ENCODE results near the gene TMEM266.

The TMEM266 gene

DNA sequence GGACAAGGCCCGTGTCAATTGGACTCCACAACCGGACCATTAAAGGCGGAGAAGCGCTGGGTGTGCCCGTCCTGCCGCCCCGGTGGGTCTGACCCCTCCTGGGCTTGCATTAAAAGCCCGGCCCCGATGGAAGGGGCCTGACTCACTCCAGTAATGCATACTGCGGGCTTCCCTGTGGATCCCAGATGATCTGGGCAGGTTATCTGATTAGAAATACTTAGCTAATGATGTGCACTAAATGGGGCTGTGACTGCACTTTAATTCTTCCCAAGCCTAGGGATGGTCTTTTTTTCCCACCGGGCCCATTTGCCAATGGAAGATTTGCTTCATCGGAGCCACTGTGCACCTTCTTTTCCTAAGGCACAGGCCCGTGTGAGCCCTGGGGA is 124.9 kb downstream of the TMEM266 start:
- DNase-seq (ENCODE audit: low read depth in 3 of 3) = no peak

DNA sequence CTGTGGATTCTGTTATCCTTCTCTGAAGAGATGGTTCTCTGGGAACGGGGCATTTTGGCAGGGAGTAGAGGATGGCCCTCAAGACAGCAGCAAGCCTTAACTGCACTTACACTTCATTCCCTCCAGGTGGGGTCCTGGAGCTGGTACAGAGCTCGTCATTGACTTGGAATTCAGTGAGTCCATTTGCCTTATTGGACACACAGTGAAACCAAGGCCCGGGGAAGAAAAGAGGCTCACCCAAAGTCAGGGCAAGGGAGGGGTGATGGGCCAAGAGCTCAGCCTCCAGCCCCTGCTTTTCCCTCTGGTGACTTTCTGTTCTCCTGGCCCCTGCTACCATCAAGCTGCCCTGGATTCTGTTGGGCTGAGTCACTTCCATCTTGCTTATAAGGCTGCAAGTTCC is 125.9 kb downstream of the TMEM266 start:
- no peak for DNase-seq (ENCODE audit: low read depth in 3 of 3)

- no peak for DNase-seq (ENCODE audit: low read depth in 3 of 3)
Measured at GRCh38 chr15:76187163-76187562, 127.4 kb downstream of the TMEM266 start.

DNA sequence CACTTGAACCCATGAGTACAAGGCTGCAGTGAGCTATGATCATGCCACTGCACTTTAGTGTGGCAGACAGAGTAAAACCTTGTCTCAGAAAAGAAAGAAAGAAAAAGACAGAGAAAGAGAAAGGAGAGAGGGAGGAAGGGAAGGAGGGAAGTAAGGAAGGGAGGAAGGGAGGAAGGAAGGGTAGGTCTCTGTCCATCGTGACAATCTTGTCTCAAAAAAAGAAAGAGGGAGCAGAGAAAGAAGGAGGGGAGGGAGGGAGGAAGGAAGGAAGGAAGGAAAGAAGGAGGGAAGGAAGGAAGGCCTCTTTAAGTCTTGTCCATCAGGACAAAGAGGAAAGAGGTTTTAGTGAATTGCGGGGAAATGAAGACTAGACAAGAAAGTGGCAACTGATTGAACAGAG is 129.3 kb downstream of the TMEM266 start:
- DNase-seq (ENCODE audit: low read depth in 3 of 3) = no peak

GRCh38 chr15:76190070-76190564 is 130.3 kb downstream of the TMEM266 start:
- DNase-seq (ENCODE audit: low read depth in 3 of 3) = no peak

GRCh38 chr15:76190751-76191538 is 131.2 kb downstream of the TMEM266 start:
- DNase-seq (ENCODE audit: low read depth in 3 of 3) = peak; percentile 40 to 50 (median 49)

- DNase-seq (ENCODE audit: low read depth in 3 of 3) = no peak
Measured at GRCh38 chr15:76191539-76192244, 131.9 kb downstream of the TMEM266 start.

- DNase-seq (ENCODE audit: low read depth in 3 of 3) = no peak
Measured at GRCh38 chr15:76192715-76193114, 132.9 kb downstream of the TMEM266 start.

DNA sequence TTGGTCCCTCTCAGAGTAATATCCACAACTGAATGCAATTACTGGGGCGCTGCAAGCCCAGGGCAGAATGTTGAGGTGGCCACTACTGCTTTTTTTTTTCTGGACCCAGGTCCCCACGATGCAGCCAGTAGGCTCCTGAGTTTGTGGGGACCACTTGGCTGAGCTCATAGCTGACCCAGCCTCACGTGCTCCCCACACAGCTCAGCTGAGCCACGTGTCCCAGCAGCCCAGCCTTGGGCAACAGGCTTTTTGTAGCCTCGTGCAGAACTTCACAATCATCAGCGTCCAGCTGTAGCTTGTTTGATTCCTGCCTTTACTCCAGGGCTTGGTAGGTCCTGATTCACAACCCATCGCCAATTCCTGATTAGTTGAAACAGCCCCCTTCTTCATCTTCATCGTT is 134.1 kb downstream of the TMEM266 start:
- DNase-seq (ENCODE audit: low read depth in 3 of 3) = no peak

DNA sequence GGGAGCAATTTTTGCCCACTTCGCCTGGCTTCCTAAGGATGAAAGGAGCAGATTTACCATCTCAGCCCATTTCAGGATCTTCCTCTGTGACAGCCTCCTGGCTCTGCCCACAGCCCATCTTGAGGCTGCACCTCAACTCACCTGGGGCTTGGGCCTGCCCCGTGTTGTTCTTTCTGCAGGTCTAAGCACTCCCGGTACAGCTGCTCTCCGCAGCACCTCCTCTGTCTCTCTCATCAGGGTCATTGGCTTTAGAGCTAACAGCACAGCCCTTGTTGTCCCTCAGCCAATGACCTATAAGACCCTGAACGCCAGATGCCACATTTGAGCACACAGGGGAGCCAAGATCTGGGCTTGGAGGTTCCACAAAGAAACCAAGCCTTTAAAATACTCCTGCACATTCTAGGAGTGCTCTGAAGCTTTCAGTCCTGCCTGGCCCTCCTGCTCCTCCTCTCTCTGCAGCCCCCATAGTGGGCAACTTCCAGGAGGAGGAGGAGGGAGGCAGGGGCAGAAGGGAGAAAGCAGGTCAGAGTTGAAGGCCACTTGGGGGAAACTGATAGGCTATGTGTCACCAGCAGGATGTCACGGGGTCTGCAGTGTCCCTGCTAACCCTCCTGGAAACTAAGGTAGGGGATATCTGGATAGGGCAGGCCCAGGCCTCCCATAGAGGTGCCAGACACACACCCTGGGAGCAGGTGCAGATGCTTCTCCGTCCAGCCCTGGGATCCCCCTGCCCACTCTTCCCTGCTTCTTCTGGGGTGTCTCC is 135.9 kb downstream of the TMEM266 start:
- no peak for DNase-seq (ENCODE audit: low read depth in 3 of 3)

DNA sequence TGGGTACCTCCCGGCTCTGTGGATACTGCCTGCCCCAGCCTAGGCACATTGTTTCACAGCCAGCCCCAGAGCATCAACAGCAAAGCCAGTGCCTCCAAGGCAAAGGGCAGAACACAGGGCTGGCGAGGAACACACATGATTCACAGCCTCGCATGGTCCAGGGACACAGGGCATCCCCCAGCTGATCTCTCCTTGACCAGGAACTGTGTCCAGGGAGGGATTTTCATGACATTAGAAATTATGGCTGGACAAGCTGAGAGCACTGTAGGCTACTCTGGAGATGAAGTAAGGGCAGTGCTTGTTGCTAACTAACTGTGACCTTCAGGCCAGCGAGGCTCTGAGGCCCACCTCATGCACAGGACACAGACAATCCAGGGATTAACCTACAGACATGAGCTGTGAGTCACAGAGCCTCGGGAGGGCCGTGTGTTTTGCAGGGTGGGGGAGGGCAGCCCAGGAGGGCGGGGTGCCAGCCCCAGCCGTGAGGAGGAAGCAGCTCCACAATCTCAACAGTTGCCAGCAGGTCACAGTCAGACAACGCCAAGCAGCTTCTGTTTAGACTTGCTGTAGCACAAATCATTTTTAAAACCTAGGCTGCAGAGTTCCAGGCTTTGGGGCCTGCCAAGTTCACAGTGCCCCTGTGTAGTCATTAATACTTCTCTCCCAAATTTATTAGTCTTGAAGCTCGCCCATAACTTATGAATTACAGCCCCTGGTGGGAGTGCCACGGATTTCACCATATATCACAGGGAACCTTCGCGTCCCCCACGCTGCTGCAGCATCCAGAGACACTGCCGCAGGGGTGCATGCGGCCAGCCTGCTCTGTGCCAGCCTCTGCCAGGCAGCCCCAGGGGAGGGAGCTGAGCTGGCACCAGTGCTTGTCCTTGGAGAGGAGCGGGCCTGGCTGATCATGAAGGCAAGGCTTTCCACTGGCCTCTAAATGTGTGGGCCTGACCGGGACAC is 136.8 kb downstream of the TMEM266 start:
- no peak for DNase-seq (ENCODE audit: low read depth in 3 of 3)

DNA sequence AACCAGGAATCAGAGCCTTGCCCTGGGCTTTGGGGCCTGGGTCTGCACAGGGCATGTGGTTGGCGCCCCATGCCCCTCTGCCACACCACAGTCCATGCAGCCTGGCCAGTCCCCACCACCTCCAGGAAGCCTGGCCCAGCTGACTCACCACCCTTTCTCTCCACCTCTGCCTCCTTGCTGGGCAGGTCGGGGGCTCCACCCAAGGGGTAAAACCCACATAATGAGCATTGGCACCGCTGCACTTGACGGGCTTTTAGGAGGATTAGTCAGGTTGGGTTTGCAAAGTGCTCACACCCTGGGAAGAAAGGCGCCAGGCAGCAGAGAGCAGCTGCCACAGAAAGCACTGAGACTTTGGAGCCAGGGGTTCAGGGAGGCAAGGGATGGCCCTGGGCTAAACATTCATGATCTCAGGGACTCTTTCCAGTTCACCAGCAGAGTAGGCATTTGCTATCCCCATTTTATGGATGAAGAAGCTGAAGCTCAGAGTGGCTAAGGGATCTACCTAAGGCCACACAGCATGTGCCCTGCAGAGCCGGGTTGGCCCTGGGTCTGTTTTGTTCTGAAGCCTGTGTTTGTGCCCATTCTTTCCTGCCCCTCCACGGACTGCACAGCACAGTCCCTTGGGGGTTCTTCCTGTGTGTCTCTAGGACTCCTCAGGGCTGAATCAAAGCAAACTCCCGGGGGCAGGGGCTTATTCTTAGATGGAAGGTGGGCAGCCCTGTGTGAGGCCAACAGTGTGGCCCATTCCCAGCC is 138.1 kb downstream of the TMEM266 start:
- DNase-seq (ENCODE audit: low read depth in 3 of 3) = no peak

DNA sequence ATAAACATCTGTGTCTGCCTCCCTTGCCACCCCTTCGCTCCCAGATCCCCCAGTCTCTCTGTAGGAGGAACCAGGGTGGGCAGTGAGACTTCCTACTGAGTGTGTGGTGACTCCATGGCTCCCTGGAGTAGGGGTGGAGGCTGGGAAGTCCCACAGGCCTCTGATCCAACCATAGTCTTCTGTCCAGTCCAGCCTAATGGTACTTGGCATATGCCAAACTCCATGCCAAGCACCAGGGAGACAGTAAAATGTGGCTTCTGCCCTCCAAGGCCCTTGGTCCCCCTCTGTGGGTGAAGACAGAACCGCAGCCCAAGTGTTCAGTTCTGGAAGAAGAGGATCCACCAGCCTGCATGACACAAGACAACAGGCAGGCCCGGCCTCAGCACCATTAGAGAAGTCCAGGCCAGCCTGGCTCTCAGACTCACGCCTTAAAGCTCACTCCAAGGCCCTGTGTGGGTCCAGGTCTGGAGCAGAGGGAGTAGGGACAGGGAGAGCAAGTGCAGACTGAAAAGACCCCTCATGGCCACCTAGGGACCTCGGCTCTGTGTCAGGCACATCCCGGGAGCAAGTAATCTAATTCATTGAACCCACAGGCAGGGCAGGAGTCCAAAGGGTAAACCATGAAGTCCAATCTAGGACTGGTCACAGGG is 138.8 kb downstream of the TMEM266 start:
- DNase-seq (ENCODE audit: low read depth in 3 of 3) = no peak

DNA sequence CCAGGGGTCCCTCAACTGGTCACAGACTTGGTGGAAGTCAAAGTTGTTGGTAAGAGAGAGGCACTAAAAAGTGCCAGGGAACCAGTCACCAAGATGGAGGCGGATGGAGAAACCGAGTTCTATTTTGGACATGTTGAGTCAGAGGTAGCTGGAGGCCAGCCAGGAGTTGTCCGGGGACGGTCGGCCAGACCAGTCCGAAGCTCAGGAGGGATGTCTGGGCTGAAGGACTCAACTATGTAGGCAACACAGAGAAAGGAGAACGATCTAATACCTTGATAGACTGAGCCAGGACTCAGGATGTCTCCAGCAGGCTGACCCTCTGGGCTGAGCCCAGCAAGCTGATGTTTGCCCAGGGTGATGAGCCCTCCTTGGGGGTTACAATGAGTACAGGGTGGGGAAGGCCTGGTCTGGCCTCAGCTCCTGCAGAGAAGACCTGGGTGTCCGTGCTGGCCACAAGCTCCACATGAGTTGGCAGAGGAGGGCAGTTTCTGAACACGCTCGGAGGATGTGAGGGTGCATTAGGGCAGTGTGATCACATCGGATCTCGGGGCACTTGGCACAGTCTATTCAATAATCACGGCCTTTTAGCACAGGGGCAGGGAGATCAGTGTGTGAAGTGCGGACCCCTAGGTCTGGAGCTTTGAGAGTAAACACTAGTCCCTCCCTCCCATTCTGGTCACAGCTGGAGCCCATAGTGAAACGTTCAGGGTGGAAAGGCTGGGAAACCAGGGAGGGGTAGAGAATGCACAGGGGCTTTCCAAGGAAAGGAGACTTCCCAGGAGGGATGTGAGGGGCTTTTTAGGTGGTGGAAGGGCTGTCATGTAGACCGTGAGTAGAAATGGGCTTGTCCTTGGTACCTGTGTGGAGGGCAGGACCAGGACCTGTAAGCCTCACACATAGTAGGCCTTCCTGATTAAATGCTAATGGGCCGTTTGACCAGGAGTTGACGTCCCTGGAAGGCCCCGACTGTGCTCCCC is 139.6 kb downstream of the TMEM266 start:
- DNase-seq (ENCODE audit: low read depth in 3 of 3) = no peak

GRCh38 chr15:76200083-76200465 is 140.3 kb downstream of the TMEM266 start:
- DNase-seq (ENCODE audit: low read depth in 3 of 3) = no peak

DNA sequence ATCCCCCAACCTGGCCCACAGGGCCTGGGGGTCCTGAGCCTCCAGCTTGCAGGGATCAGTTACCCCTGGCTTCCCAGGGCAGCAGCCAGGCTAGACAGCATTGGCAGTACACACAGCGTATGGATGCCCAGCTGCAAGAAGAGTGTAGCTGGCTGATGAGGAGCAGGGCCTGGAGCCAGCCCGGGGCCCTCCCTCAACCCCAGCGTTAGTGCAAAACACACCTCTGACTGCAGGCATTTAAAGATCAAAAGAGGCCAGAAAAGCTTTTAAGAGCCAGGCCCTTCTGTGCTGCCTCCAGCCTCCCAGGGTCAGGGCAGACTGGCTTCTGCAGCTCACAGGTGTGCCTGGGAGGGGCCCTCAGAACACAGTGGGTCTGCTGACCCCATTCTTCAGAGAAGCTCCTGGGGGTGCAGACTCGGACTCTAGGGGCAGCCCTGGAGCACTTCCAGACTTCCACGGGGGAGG is 140.9 kb downstream of the TMEM266 start:
- DNase-seq (ENCODE audit: low read depth in 3 of 3) = no peak

DNA sequence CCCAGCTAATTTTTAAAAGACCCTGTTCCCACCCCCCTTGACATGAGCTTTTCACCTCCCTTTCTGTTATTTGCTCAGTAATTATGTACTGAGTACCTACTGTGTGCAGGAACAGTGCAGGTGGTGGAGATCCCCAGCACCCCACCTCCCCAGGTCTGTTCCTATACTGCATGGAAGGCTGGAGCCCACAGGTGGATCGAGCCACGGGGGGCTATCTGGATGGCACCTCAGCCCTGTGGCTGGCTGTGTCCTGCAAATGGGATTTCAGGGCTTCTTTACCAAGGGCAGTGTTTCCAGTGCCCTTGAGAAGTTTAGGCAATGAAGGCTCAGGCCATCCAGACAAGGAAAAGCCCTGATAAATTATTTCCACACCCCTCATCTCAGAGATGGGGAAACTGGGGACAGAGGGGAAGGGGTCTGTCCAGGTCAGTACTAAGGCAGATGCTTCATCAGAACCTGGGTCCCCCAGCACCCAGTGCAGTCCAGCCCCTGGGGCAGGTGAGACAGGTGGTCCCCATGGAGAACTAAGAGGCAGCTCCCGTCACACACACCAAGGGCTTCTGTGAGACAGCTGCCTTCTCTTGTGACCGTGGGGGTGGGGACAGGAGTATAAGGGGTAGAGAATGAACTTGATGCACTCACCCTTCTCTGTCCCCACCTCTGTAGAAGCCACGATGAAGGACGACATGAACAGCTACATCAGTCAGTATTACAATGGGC is 141.9 kb downstream of the TMEM266 start:
- no peak for DNase-seq (ENCODE audit: low read depth in 3 of 3)

All from stimulated activated CD4-positive, alpha-beta T cell treated with anti-CD3 and anti-CD28 coated beads, TNF-alpha, amount 100 ng/mL, for 4 hours (primary cell).